Right lobe of liver (tissue), 4 donors: ENCODE data around the gene P4HTM.

Experiments
- CTCF ChIP-seq, 4 donors: fragments of 200-600 bp in 3 of 4; fragments of 450-650 bp in 1 of 4; IDR thresholded peaks; one replicate each; pipeline versions ENCODE4 v1.5.1 to v1.8.0; 2016 to 2022; ENCODE audit warnings: antibody characterized with exemption in 4 of 4, mild to moderate bottlenecking in 2 of 4
- POLR2A ChIP-seq: fragments of 450-650 bp; IDR thresholded peaks from one replicate; pipeline ENCODE4 v1.6.1; 2017; ENCODE audit warnings: antibody characterized with exemption, mild to moderate bottlenecking
- donor health status: DM: no; HTN: no; CAD: no.
- donor health status: DM: no; HTN: no; CAD: no.
- donor health status: DM: no; HTN: yes; CAD: no.

- no peak for TF ChIP-seq CTCF (IDR thresholded peaks at IDR 0.05)
- TF ChIP-seq POLR2A = no peak
Measured at GRCh38 chr3:48984663-48985062, 5.4 kb upstream of the P4HTM start.
